ENCODE data around the gene TNFSF15. TPM values are rescaled to one million over a fixed set of nuclear protein-coding genes. Genes with fewer than 3 reads are reported as not detected.

Gene TNFSF15
- total RNA-seq, 2 experiments from 2014 or later: not detected

- POLR2A ChIA-PET: no interaction called here
- ATAC-seq (ENCODE audit: poor library complexity): no peak
- DNase-seq: no peak
Observed at GRCh38 chr9:114845373-114845772, 39.5 kb upstream of the TNFSF15 start.

GRCh38 chr9:114844766-114845165 lies 38.9 kb upstream of the TNFSF15 start:
- no peaks in the 10 kb centered on the region for H3K9me3 ChIP-seq (ENCODE audit: control insufficient read depth in 1 of 2, insufficient read depth in 1 of 2, low read length in 2 of 2)
- no peaks in the 10 kb centered on the region for H3K27me3 ChIP-seq (ENCODE audit: control insufficient read depth in 1 of 2, insufficient read depth in 2 of 2, low read length in 2 of 2)
- no peaks in the 10 kb centered on the region for H3K9me3 Mint-ChIP-seq
- intact Hi-C loops (cut with DNase I, micrococcal nuclease): loop anchor here in 1 of 2 experiments (5.0 kb wide), 1 partner anchor 87 kb away; no protein-coding TSS in a partner anchor
- H3K4me1 ChIP-seq (ENCODE audit: insufficient read depth, low read length): no peaks in the 10 kb centered on the region
- H3K27ac Mint-ChIP-seq: no peak overlapping the region
- H3K4me3 ChIP-seq (ENCODE audit: low read length): no peak overlapping the region
- H3K4me1 Mint-ChIP-seq (ENCODE audit: low read depth): no peaks in the 10 kb centered on the region
- POLR2A ChIA-PET: no interaction called here
- no peak overlapping the region for H3K4me3 Mint-ChIP-seq
- no peak for TF ChIP-seq CTCF (IDR thresholded peaks at IDR 0.05)
- no peak for ATAC-seq (ENCODE audit: poor library complexity)
- no peaks in the 10 kb centered on the region for H3K36me3 ChIP-seq (ENCODE audit: insufficient read depth, low read length)
- CTCF ChIA-PET: interaction anchor here (0.6 kb wide), 1 partner anchor 54 kb away, joined by 3 read pairs; no protein-coding TSS in a partner anchor
- no peaks in the 10 kb centered on the region for H3K36me3 Mint-ChIP-seq (ENCODE audit: low read depth)
- no peak for DNase-seq
- H3K27ac ChIP-seq (ENCODE audit: low read depth in 1 of 2, low read length in 2 of 2): no peak overlapping the region
- no peaks in the 10 kb centered on the region for H3K27me3 Mint-ChIP-seq

More at GRCh38 chr9:114845373-114845772, 39.5 kb upstream of the TNFSF15 start:
- Histone ChIP-seq H3K9me3 (ENCODE audit: control insufficient read depth in 1 of 2, insufficient read depth in 1 of 2, low read length in 2 of 2) (no peaks in the 10 kb centered on the region), H3K27me3 (ENCODE audit: control insufficient read depth in 1 of 2, insufficient read depth in 2 of 2, low read length in 2 of 2) (no peaks in the 10 kb centered on the region), H3K4me3 (ENCODE audit: low read length) (no peak overlapping the region), H3K36me3 (ENCODE audit: insufficient read depth, low read length) (no peaks in the 10 kb centered on the region), H3K4me1 (ENCODE audit: insufficient read depth, low read length) (no peaks in the 10 kb centered on the region), H3K27ac (ENCODE audit: low read depth in 1 of 2, low read length in 2 of 2) (no peak overlapping the region)
- intact Hi-C loops (cut with DNase I, micrococcal nuclease): no loop called here
- H3K4me3 Mint-ChIP-seq: no peak overlapping the region
- H3K27ac Mint-ChIP-seq: no peak overlapping the region
- no peaks in the 10 kb centered on the region for H3K4me1 Mint-ChIP-seq (ENCODE audit: low read depth)
- no peak for TF ChIP-seq CTCF (IDR thresholded peaks at IDR 0.05)
- no peaks in the 10 kb centered on the region for H3K9me3 Mint-ChIP-seq
- CTCF ChIA-PET: no interaction called here
- H3K36me3 Mint-ChIP-seq (ENCODE audit: low read depth): no peaks in the 10 kb centered on the region
- H3K27me3 Mint-ChIP-seq: no peaks in the 10 kb centered on the region

- peaks cover 0 to 7% of the 10 kb centered on the region in 2 experiments for H3K9me3 ChIP-seq (ENCODE audit: control insufficient read depth in 1 of 2, insufficient read depth in 1 of 2, low read length in 2 of 2)
- CTCF ChIA-PET: no interaction called here
- H3K4me1 Mint-ChIP-seq (ENCODE audit: low read depth): peaks cover 10% of the 10 kb centered on the region
Observed at GRCh38 chr9:114837923-114838322, 32.1 kb upstream of the TNFSF15 start.

More at GRCh38 chr9:114837923-114838322, 32.1 kb upstream of the TNFSF15 start:
- H3K27me3 Mint-ChIP-seq: no peaks in the 10 kb centered on the region
- no peak for DNase-seq
- intact Hi-C loops (cut with DNase I, micrococcal nuclease): no loop called here
- H3K9me3 Mint-ChIP-seq: no peaks in the 10 kb centered on the region
- no peak for ATAC-seq (ENCODE audit: poor library complexity)
- Histone ChIP-seq H3K4me1 (ENCODE audit: insufficient read depth, low read length) (no peaks in the 10 kb centered on the region), H3K4me3 (ENCODE audit: low read length) (no peak overlapping the region), H3K36me3 (ENCODE audit: insufficient read depth, low read length) (no peaks in the 10 kb centered on the region), H3K27me3 (ENCODE audit: control insufficient read depth in 1 of 2, insufficient read depth in 2 of 2, low read length in 2 of 2) (no peaks in the 10 kb centered on the region), H3K27ac (ENCODE audit: low read depth in 1 of 2, low read length in 2 of 2) (no peak overlapping the region)
- no peak for TF ChIP-seq CTCF (IDR thresholded peaks at IDR 0.05)
- H3K27ac Mint-ChIP-seq: no peak overlapping the region
- no peak overlapping the region for H3K4me3 Mint-ChIP-seq
- H3K36me3 Mint-ChIP-seq (ENCODE audit: low read depth): no peaks in the 10 kb centered on the region
- POLR2A ChIA-PET: interaction anchor here (0.5 kb wide), 1 partner anchor 1689 kb away, joined by 4 read pairs; no protein-coding TSS in a partner anchor
